Fibroblast of mammary gland (primary cell): ENCODE results near the gene PPP2R1A.
A peak's percentile ranks its signal among the peaks of the same experiment; 100 is the strongest.
"Not testable (repeated sequence)": the region's sequence is repeated elsewhere in the genome, so short reads cannot be mapped to it uniquely, and the experiment has no call there.

ENCODE experiments used
- DNase-seq: peaks from one replicate; pipeline ENCODE4 v3.0.0-alpha.2; 2010; ENCODE audit warnings: low read depth
- H3K4me3 ChIP-seq: 2 replicates; pipeline ENCODE4 v1.5.1; 2011; ENCODE audit warnings: low read depth, mild to moderate bottlenecking, low read length, moderate library complexity; ENCODE audit not compliant: control insufficient read depth
- CTCF ChIP-seq: conservative IDR thresholded peaks from 2 replicates; pipeline ENCODE4 v1.5.1; 2011; ENCODE audit warnings: low read depth, low read length, inconsistent platforms; ENCODE audit not compliant: control insufficient read depth, insufficient read depth

PPP2R1A gene

GRCh38 chr19:52200044-52200443, 10.2 kb downstream of the PPP2R1A start:
- peak; percentile 90 for DNase-seq
- H3K4me3 ChIP-seq: no peak overlapping the region
- TF ChIP-seq CTCF: no peak

- DNase-seq, H3K4me3 ChIP-seq: not testable (repeated sequence)
Measured at GRCh38 chr19:52200755-52201391, 11.0 kb downstream of the PPP2R1A start.

GRCh38 chr19:52206481-52206880, 16.6 kb downstream of the PPP2R1A start:
- H3K4me3 ChIP-seq: no peak overlapping the region
- TF ChIP-seq CTCF: no peak
- no peak for DNase-seq

- no peak for TF ChIP-seq CTCF
- no peak for DNase-seq
- H3K4me3 ChIP-seq: no peak overlapping the region
Measured at GRCh38 chr19:52211203-52211602, 21.4 kb downstream of the PPP2R1A start.

- H3K4me3 ChIP-seq: no peak overlapping the region
- no peak for TF ChIP-seq CTCF
- peak; percentile 20 for DNase-seq
Measured at GRCh38 chr19:52211926-52212571, 22.2 kb downstream of the PPP2R1A start.

- H3K4me3 ChIP-seq: no peak overlapping the region
- no peak for TF ChIP-seq CTCF
- DNase-seq: no peak
Measured at GRCh38 chr19:52212572-52213255, 22.9 kb downstream of the PPP2R1A start.

- no peak for DNase-seq
- TF ChIP-seq CTCF: no peak
- no peak overlapping the region for H3K4me3 ChIP-seq
Measured at GRCh38 chr19:52214241-52214640, 24.4 kb downstream of the PPP2R1A start.
